Body of pancreas (tissue), 4 donors: ENCODE measurements around the gene PCK2.

ENCODE experiments used
- POLR2A ChIP-seq, 3 donors: fragments of 450-650 bp; IDR thresholded peaks; one replicate each; pipeline ENCODE4 v1.6.1; 2016; ENCODE audit warnings: antibody characterized with exemption in 3 of 3, mild to moderate bottlenecking in 2 of 3
- TF ChIP-seq, protein P1 (sequence below), 7 experiments: fragments of 450-650 bp in 4 of 7; fragments of 200-600 bp in 3 of 7; sonication (generic) in 3 of 7; IDR thresholded peaks; one replicate each; pipeline ENCODE4 v1.5.1; 2016 to 2019; ENCODE audit warnings: antibody characterized with exemption in 7 of 7

DNA sequence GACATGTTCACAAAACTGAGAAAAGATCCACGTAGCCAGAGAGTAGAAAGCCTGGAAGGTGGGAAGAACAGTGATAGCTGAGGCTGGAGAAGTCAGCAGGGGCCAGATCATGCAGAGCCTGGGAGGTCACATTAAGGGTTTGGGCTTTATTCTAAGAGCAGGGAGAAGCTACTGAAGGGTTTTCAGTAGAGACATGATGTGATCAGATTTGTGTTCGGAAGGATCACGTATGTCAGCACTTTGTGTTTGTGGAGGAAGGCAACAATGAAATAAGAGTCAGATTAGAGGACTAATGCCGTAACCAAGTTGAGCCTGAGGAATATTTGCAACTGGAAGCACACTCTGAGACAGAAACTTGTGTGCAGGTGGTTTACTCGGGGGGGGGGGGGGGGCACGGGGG, 4.2 kb upstream of the PCK2 start:
- TF ChIP-seq, protein P1, sequence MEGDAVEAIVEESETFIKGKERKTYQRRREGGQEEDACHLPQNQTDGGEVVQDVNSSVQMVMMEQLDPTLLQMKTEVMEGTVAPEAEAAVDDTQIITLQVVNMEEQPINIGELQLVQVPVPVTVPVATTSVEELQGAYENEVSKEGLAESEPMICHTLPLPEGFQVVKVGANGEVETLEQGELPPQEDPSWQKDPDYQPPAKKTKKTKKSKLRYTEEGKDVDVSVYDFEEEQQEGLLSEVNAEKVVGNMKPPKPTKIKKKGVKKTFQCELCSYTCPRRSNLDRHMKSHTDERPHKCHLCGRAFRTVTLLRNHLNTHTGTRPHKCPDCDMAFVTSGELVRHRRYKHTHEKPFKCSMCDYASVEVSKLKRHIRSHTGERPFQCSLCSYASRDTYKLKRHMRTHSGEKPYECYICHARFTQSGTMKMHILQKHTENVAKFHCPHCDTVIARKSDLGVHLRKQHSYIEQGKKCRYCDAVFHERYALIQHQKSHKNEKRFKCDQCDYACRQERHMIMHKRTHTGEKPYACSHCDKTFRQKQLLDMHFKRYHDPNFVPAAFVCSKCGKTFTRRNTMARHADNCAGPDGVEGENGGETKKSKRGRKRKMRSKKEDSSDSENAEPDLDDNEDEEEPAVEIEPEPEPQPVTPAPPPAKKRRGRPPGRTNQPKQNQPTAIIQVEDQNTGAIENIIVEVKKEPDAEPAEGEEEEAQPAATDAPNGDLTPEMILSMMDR (IDR thresholded peaks at IDR 0.05) = no peak
- TF ChIP-seq POLR2A (IDR thresholded peaks at IDR 0.05) = no peak
